Upper lobe of left lung (tissue), 6 donors: Measurements from ENCODE around the gene PLA2G4B. TPM values are rescaled to one million over a fixed set of nuclear protein-coding genes. Genes with fewer than 3 reads are reported as not detected.

Experiments
- ATAC-seq, 2 donors: fragments of 200-7000 bp; cut with Tn5 transposase; one replicate each; pipeline ENCODE4 v1.9.1; 2022; ENCODE audit warnings: mild to moderate bottlenecking in 2 of 2, moderate library complexity in 2 of 2; ENCODE audit not compliant: low FRiP score in 2 of 2
- DNase-seq, 2 donors: peaks; one replicate each; pipeline ENCODE4 v3.0.0-alpha.2; 2019 to 2020
- H3K27ac ChIP-seq, 4 donors: fragments of 200-600 bp; sonication (generic); one replicate each; pipeline ENCODE4 v1.5.1; 2016 to 2019
- H3K27me3 ChIP-seq, 4 donors: fragments of 200-600 bp; sonication (generic); one replicate each; pipeline ENCODE4 v1.5.1; 2017 to 2019
- H3K36me3 ChIP-seq, 4 donors: fragments of 200-600 bp; sonication (generic); one replicate each; pipeline ENCODE4 v1.5.1; 2016 to 2019
- H3K4me1 ChIP-seq, 4 donors: fragments of 200-600 bp; sonication (generic); one replicate each; pipeline ENCODE4 v1.5.1; 2018 to 2019
- H3K4me3 ChIP-seq, 4 donors: fragments of 200-600 bp; sonication (generic); one replicate each; pipeline ENCODE4 v1.5.1; 2017 to 2019; ENCODE audit warnings: mild to moderate bottlenecking in 2 of 4, moderate library complexity in 1 of 4
- H3K9me3 ChIP-seq, 4 donors: fragments of 200-600 bp; sonication (generic); one replicate each; pipeline ENCODE4 v1.5.1; 2018 to 2019
- CTCF ChIP-seq, 6 experiments: fragments of 450-650 bp in 4 of 6; fragments of 200-600 bp in 2 of 6; sonication (generic) in 2 of 6; IDR thresholded peaks; one replicate each; pipeline ENCODE4 v1.5.1; 2016 to 2019; ENCODE audit warnings: antibody characterized with exemption in 6 of 6
- EP300 ChIP-seq, 4 donors: sonication (generic); formaldehyde crosslinking; IDR thresholded peaks; one replicate each; pipeline ENCODE4 v1.5.1; 2017; ENCODE audit warnings: antibody characterized with exemption in 4 of 4, control low read depth in 2 of 4
- POLR2A ChIP-seq, 4 donors: fragments of 450-650 bp; IDR thresholded peaks; one replicate each; pipeline ENCODE4 v1.5.1; 2016 to 2017; ENCODE audit warnings: antibody characterized with exemption in 4 of 4, mild to moderate bottlenecking in 2 of 4
- POLR2AphosphoS5 ChIP-seq, 2 donors: sonication (generic); formaldehyde crosslinking; IDR thresholded peaks; one replicate each; pipeline ENCODE4 v1.5.1; 2017; ENCODE audit warnings: antibody characterized with exemption in 2 of 2
- WGBS, 2 donors: methylation state at CpG; one replicate each; pipeline ENCODE4 v1.1.5; 2017 to 2018; 5-methylcytosine and 5-hydroxymethylcytosine counted together
- total RNA-seq, 6 donors: library from RNA; depleted of rRNA in 4 of 6; stranded (reverse); fragments of >200 nt in 4 of 6; gene quantifications; one replicate each; pipeline versions ENCODE4 v1.1.0 to v1.2.1, GENCODE V29; 2016 to 2021
- donor health status: DM: no; HTN: no; CAD: no; lungs with moderate emphysema.
- donor health status: DM: no; HTN: yes; CAD: no; lungs with severe emphysema.

PLA2G4B gene
- total RNA-seq, 6 donors from 2014 or later, result 4.7 to 71.2 (median 14.4) TPM

DNA sequence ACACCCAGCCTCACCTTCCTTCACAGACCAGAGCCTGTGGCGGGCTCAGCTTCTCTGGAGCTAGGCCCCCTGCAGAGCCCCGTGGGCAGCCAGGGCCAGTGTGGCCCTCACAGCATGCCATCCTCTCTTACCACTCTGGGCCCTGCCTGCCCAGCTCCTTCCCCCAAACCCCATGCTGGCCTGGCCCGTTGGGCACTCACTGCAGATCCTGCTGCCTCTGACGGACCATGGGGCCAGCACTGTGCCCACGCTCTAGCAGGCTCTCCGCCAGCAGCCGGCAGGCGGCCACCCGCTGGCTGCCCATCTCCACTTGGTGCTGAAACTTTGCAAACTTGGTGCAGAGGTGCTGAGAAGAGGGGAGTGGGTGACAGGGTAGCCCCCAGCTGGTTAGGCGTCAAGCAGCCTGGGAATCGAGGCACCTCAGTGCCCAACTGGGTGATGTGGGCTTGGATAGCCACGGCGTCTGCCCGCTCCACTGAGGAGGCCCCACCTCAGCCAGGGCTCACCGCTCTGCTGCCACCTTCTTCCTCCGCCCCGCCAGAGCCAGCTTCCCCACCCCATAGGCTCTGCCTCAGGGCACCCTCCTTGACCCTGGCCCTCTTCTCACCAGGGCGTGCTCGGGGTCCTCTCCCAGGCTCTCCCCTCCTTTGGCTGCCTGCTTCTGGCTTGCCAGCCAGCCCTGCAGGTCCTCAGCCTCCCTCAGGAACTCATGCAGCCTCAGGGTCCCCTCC is 32.7 kb downstream of the PLA2G4B start:
- TF ChIP-seq EP300 (IDR thresholded peaks at IDR 0.05), result no peak
- no peak for TF ChIP-seq CTCF (IDR thresholded peaks at IDR 0.05)
- TF ChIP-seq POLR2A (IDR thresholded peaks at IDR 0.05), result no peak
- no peak for TF ChIP-seq POLR2AphosphoS5 (IDR thresholded peaks at IDR 0.05)

DNA sequence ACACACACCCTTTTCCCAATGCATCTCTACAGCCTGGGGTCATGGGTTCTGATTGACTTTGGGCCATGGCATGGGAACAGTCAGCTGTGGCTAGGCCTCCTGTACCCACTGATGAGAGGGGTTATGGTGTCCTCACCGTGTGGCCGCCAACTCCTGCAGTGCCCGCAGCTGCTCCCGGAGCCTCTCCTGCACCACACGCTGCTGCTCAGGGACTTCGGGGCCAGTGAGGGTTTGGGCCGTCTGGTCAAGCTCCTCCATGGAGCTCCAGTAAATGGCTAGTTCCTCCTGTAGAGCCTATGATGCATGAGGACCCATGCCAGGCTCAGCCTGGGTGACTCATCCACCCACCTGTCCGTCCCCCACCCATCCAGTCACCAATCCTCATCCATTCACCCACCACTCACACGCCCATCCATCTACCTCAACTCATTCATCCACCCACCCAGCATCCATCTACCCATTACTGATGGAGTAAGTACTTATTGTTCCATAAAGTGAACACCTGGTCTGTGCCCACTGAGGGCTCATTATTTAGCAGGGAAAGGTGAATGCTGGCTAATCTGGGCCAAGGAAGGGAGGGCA is 33.6 kb downstream of the PLA2G4B start:
- DNase-seq (peak in 1 of 2 donors; percentile 53), ATAC-seq (no peak)
- Histone ChIP-seq H3K9me3 (no peaks in the 10 kb centered on the region), H3K36me3 (no peaks in the 10 kb centered on the region), H3K4me1 (no peaks in the 10 kb centered on the region), H3K4me3 (no peak overlapping the region), H3K27ac (no peak overlapping the region), H3K27me3 (no peaks in the 10 kb centered on the region)
- TF ChIP-seq CTCF (IDR thresholded peaks at IDR 0.05), result no peak
- TF ChIP-seq POLR2AphosphoS5 (IDR thresholded peaks at IDR 0.05), result no peak
- TF ChIP-seq EP300 (IDR thresholded peaks at IDR 0.05), result no peak
- TF ChIP-seq POLR2A (IDR thresholded peaks at IDR 0.05), result no peak
- WGBS, 2 donors, result 91 to 94% methylated on average over 2 to 9 of the region's 9 CpGs

More for the DNA sequence above, 32.7 kb downstream of the PLA2G4B start:
- 90 to 93% methylated on average over 15 to 18 of the region's 19 CpGs for WGBS, 2 donors
- no peak overlapping the region for H3K4me3 ChIP-seq
- no peak overlapping the region for H3K27ac ChIP-seq
- H3K36me3 ChIP-seq, result no peaks in the 10 kb centered on the region
- no peaks in the 10 kb centered on the region for H3K27me3 ChIP-seq
- no peaks in the 10 kb centered on the region for H3K4me1 ChIP-seq
- ATAC-seq (no peak), DNase-seq (peak in 1 of 2 donors; percentile 68)
- no peaks in the 10 kb centered on the region for H3K9me3 ChIP-seq

DNA sequence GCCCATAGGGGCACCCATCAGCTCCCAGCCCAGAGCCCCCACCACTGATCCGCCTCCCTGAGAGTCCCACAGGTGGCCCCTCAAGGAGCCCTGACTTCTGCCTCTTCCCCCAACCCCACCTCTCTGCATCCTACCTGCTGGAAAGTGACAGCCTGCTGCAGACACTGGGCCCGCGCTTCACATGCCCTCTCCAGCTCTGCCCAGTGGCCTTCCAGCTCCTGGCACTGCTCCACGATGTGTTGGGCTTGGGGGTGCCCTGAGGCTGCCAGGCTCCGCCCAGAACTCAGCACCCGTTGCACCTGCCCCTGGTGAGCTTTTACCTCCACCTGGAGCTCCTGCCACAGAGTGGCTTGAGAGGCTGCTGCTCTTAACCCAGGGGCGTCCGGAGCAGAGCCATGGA is 35.1 kb downstream of the PLA2G4B start:
- TF ChIP-seq EP300 (IDR thresholded peaks at IDR 0.05), result no peak
- TF ChIP-seq POLR2AphosphoS5 (IDR thresholded peaks at IDR 0.05), result no peak
- no peak for TF ChIP-seq CTCF (IDR thresholded peaks at IDR 0.05)
- no peak for TF ChIP-seq POLR2A (IDR thresholded peaks at IDR 0.05)
- no peak overlapping the region for H3K4me3 ChIP-seq
- ATAC-seq (no peak), DNase-seq (peak in 1 of 2 donors; percentile 49)
- no peaks in the 10 kb centered on the region for H3K4me1 ChIP-seq
- no peaks in the 10 kb centered on the region for H3K36me3 ChIP-seq
- no peaks in the 10 kb centered on the region for H3K27me3 ChIP-seq
- H3K27ac ChIP-seq, result no peak overlapping the region
- 93 to 100% methylated on average over 3 to 5 of the region's 8 CpGs for WGBS, 2 donors
- H3K9me3 ChIP-seq, result no peaks in the 10 kb centered on the region

- Histone ChIP-seq H3K4me3 (no peak overlapping the region), H3K27me3 (no peaks in the 10 kb centered on the region), H3K27ac (no peak overlapping the region), H3K4me1 (no peaks in the 10 kb centered on the region), H3K9me3 (no peaks in the 10 kb centered on the region), H3K36me3 (no peaks in the 10 kb centered on the region)
- DNase-seq (peak in 1 of 2 donors; percentile 43), ATAC-seq (no peak)
- TF ChIP-seq CTCF (IDR thresholded peaks at IDR 0.05) (no peak), EP300 (IDR thresholded peaks at IDR 0.05) (no peak), POLR2AphosphoS5 (IDR thresholded peaks at IDR 0.05) (no peak), POLR2A (IDR thresholded peaks at IDR 0.05) (no peak)
- 90 to 97% methylated on average over 7 to 12 of the region's 12 CpGs for WGBS, 2 donors
These were observed 36.1 kb downstream of the PLA2G4B start for GRCh38 chr15:41874736-41875135.
